HUES64 (cell line): ENCODE results near the gene DCDC2.
"Not testable (repeated sequence)": the region's sequence is repeated elsewhere in the genome, so short reads cannot be mapped to it uniquely, and the experiment has no call there.

Experiments
- H3K27ac ChIP-seq: 2 replicates; pipeline ENCODE4 v1.7.0; 2013; ENCODE audit warnings: low read depth, low read length, inconsistent platforms
- H3K27me3 ChIP-seq: 2 replicates; pipeline ENCODE4 v1.6.1; 2013; ENCODE audit warnings: mild to moderate bottlenecking, low read length; ENCODE audit not compliant: insufficient read depth
- H3K36me3 ChIP-seq: 2 replicates; pipeline ENCODE4 v1.6.1; 2013; ENCODE audit warnings: mild to moderate bottlenecking, low read length; ENCODE audit not compliant: insufficient read depth
- H3K4me1 ChIP-seq: 2 replicates; pipeline ENCODE4 v1.6.1; 2013; ENCODE audit warnings: mild to moderate bottlenecking, low read length, moderate library complexity; ENCODE audit not compliant: insufficient read depth
- H3K4me3 ChIP-seq: 2 replicates; pipeline ENCODE4 v1.5.1; 2013; ENCODE audit warnings: mild to moderate bottlenecking, low read length, moderate library complexity
- H3K9ac ChIP-seq: 2 replicates; pipeline ENCODE4 v1.6.1; 2013; ENCODE audit warnings: mild to moderate bottlenecking, low read depth, low read length
- H3K9me3 ChIP-seq: 2 replicates; pipeline ENCODE4 v1.6.1; 2013; ENCODE audit warnings: low read depth, low read length; ENCODE audit not compliant: insufficient read depth
- WGBS: fragments of 150-250, 120-280 bp; methylation state at CpG from one replicate; pipeline ENCODE4 v1.1.7; 2013; ENCODE audit warnings: missing lambda C conversion rate; 5-methylcytosine and 5-hydroxymethylcytosine counted together

DCDC2 gene

GRCh38 chr6:24394061-24394779, 36.4 kb upstream of the DCDC2 start:
- 94% methylated on average over 2 of the region's 2 CpGs for WGBS
- no peaks in the 10 kb centered on the region for H3K36me3 ChIP-seq
- no peak overlapping the region for H3K27ac ChIP-seq

DNA sequence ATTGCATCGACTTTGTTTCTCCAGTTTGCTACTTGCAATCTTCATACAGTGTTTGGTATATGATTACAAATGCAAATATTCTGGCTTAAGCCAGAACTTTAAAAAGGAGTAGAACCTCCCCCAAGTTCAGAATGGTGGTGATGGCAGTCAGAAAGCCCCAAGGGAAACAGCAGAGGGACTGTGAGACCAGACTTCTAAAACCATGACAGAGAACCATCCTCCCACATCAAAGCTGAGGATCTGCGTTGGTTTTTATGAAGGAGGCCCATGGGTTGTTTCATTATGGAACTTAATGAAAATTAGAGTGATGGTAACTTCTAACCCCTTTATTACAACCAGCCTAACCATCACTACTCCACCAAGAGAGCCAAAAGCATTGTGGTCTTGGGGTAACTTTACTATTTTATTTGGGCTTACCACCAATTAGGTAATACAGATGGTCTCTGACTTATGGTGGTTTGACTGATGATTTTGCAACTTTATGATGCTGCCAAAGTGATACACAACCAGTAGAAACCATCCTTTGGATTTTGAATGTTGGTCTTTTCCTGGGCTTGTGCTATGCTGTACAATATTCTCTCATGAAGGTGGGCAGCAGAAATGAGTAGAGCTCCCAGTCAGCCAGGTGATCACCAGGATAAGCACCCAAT, 34.0 kb upstream of the DCDC2 start:
- Histone ChIP-seq H3K27me3 (no peaks in the 10 kb centered on the region), H3K9ac (no peak overlapping the region), H3K4me1 (no peaks in the 10 kb centered on the region), H3K36me3 (no peaks in the 10 kb centered on the region), H3K9me3 (peaks cover 11% of the 10 kb centered on the region), H3K27ac (no peak overlapping the region), H3K4me3 (no peak overlapping the region)
- no CpG with 5 or more reads among the region's 2 CpGs for WGBS

More at GRCh38 chr6:24394061-24394779, 36.4 kb upstream of the DCDC2 start:
- no peak overlapping the region for H3K4me3 ChIP-seq
- H3K9ac ChIP-seq: no peak overlapping the region
- peaks cover 16% of the 10 kb centered on the region for H3K9me3 ChIP-seq
- H3K4me1 ChIP-seq: peaks cover under 1% of the 10 kb centered on the region
- H3K27me3 ChIP-seq: no peaks in the 10 kb centered on the region

GRCh38 chr6:24391208-24391607, 33.3 kb upstream of the DCDC2 start:
- WGBS: 91% methylated on average over 2 of the region's 2 CpGs
- peaks cover 4% of the 10 kb centered on the region for H3K9me3 ChIP-seq
- H3K27me3 ChIP-seq: no peaks in the 10 kb centered on the region
- H3K9ac ChIP-seq: no peak overlapping the region
- no peak overlapping the region for H3K27ac ChIP-seq
- H3K36me3 ChIP-seq: no peaks in the 10 kb centered on the region
- H3K4me1 ChIP-seq: no peaks in the 10 kb centered on the region
- H3K4me3 ChIP-seq: no peak overlapping the region

GRCh38 chr6:24387818-24388217, 30.0 kb upstream of the DCDC2 start:
- H3K27ac ChIP-seq: no peak overlapping the region
- H3K4me3 ChIP-seq: no peak overlapping the region
- no peaks in the 10 kb centered on the region for H3K4me1 ChIP-seq
- H3K9ac ChIP-seq: no peak overlapping the region
- no peaks in the 10 kb centered on the region for H3K27me3 ChIP-seq
- no peaks in the 10 kb centered on the region for H3K36me3 ChIP-seq
- WGBS: 100% methylated on average over 1 of the region's 1 CpG
- H3K9me3 ChIP-seq: no peaks in the 10 kb centered on the region

DNA sequence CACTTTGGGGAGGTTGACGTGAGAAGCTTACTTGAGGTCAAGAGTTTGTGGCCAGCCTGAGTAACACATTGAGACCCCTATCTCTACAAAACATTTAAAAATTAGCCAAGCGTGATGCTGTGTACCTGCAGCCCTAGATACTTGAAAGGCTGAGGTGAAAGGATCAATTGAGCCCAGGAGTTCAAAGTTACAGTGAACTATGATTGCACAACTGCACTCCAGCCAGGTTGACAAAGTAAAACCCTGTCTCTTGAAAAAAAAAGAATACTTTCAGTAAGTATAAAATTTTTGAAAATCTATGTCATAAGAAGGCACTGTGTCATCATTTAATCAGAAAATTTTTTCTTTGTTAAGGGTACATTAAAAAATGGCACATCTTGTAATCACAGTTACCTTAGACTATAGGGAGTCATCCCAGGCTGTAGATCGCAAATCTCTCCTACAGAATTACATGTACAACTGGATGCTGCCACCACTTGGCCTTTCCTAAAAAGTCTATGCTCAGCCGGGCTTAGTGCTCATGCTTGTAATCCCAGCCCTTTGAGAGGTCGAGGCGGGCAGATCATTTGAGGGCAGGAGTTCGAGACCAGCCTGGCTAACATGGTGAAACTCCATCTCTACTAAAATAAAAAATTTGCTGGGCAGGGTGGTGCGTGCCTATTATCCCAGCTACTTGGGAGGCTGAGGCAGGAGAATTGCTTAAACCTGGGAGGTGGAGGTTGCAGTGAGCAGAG, 27.8 kb upstream of the DCDC2 start:
- WGBS: 97% methylated on average over 8 of the region's 8 CpGs
- Histone ChIP-seq H3K9me3 (no peaks in the 10 kb centered on the region), H3K27ac (no peak overlapping the region)

DNA sequence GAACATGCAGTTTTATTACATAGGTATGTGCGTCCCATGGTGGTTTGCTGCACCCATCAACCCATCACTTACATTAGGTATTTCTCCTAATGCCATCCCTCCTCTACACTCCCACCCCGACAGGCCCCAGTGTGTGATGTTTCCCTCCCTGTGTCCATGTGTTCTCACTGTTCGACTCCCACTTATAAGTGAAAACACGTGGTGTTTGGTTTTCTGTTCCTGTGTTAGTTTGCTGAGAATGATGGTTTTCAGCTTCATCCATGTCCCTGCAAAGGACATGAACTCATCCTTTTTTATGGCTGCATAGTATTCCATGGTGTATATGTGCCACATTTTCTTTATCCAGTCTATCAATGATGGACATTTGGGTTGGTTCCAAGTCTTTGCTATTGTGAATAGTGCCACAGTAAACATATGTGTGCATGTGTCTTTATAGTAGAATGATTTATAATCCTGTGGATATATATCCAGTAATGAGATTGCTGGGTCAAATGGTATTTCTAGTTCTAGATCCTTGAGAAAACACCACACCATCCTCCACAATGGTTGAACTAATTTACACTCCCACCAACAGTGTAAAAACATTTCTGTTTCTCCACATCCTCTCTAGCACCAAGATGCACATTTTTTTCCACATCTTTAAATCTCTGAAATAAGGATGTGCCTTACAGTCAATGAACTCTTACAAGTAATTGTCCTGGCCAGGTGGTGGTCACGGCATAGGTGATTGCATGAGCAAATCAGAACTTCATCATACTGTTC, 26.7 kb upstream of the DCDC2 start:
- H3K27me3 ChIP-seq: not testable (repeated sequence)

More for the DNA sequence above, 27.8 kb upstream of the DCDC2 start:
- Histone ChIP-seq H3K36me3 (no peaks in the 10 kb centered on the region), H3K9ac (no peak overlapping the region), H3K27me3 (no peaks in the 10 kb centered on the region), H3K4me3 (no peak overlapping the region), H3K4me1 (no peaks in the 10 kb centered on the region)

DNA sequence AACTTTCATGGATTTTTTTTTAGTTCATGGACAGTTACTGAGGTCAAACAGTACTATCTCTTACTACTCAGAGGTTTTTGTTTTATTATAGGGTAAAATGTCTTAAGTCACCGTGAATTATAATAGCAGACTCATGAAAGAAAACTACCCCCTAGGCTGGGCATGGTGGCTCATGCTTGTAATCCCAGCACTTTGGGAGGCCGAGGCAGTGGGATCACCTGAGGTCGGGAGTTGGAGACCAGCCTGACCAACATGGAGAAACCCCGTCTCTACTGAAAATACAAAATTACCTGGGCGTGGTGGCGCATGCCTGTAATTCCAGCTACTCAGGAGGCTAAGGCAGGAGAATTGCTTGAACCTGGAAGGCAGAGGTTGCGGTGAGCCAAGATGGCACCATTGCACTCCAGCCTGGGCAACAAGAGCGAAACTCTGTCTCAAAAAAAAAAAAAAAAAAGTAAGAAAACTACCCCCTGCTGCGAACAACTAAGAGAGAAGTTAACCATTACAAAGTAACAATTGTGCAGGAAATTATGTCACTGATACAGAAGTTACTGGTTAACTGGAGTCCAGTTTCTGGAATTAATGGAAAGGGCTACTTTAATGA, 25.1 kb upstream of the DCDC2 start:
- not testable (repeated sequence) for H3K27me3 ChIP-seq, H3K4me1 ChIP-seq, H3K4me3 ChIP-seq, H3K27ac ChIP-seq, H3K9ac ChIP-seq, H3K36me3 ChIP-seq, H3K9me3 ChIP-seq
- 92% methylated on average over 9 of the region's 9 CpGs for WGBS

More for the DNA sequence above, 26.7 kb upstream of the DCDC2 start:
- H3K4me1 ChIP-seq, H3K4me3 ChIP-seq, H3K9ac ChIP-seq, H3K36me3 ChIP-seq, H3K27ac ChIP-seq, H3K9me3 ChIP-seq: not testable (repeated sequence)
- 90% methylated on average over 4 of the region's 5 CpGs for WGBS

DNA sequence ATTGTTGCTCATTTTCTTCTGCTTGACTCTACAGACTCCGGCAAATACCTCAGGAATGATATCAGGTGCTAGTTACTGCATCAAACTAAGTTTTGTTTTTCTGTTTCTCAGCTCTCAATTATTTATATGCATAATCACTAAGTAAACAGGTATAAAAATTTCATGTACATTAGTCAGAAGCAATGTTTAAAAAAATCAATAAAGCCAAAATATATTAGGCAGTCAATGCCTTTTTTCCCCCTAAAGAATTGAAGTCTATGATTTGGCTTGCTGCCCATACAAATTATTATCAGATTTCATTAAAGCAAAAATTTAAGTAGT, 24.3 kb upstream of the DCDC2 start:
- H3K27ac ChIP-seq: no peak overlapping the region
- no peak overlapping the region for H3K9ac ChIP-seq
- no peak overlapping the region for H3K4me3 ChIP-seq
- no peaks in the 10 kb centered on the region for H3K36me3 ChIP-seq
- no peaks in the 10 kb centered on the region for H3K27me3 ChIP-seq
- WGBS: 100% methylated on average over 1 of the region's 1 CpG
- H3K4me1 ChIP-seq: no peaks in the 10 kb centered on the region
- H3K9me3 ChIP-seq: no peaks in the 10 kb centered on the region

GRCh38 chr6:24381476-24382219, 23.8 kb upstream of the DCDC2 start:
- Histone ChIP-seq H3K36me3 (no peaks in the 10 kb centered on the region), H3K9ac (no peak overlapping the region), H3K4me1 (no peaks in the 10 kb centered on the region), H3K27me3 (no peaks in the 10 kb centered on the region), H3K9me3 (no peaks in the 10 kb centered on the region), H3K27ac (no peak overlapping the region), H3K4me3 (no peak overlapping the region)
- whole genome bisulfite sequencing: 94% methylated on average over 4 of the region's 4 CpGs

DNA sequence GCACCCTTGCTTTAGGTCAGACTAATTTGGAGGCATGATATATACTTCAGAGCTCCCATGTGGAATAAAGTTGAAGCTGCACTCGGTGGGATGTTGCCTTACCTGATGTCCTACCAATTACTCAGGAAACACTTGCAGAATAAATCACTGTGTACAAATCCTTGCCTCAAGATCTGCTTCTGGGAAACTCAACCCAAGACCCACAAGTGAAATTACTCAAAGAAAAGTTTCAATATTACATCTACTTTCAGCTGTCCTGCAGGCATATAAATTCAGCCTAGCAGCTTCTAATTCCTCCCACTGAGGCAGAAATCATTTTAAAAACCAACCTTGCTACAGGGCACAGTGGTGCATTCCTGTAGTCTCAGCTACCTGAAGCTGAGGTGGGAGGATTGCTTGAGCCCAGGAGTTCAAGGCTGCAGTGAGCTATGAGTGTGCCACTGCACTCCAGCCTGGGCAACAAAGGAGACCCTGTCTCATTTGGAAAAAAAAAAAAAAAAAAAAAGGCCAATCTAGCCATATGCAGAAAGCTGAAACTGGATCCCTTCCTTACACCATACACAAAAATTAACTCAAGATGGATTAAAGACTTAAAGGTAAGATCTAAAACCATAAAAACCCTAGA, 20.7 kb upstream of the DCDC2 start:
- H3K27me3 ChIP-seq: no peaks in the 10 kb centered on the region
- H3K4me3 ChIP-seq: no peak overlapping the region
- WGBS: 97% methylated on average over 1 of the region's 1 CpG
- H3K9me3 ChIP-seq: no peaks in the 10 kb centered on the region
- 0 out of 2 replicates have a peak, but pooled peaks cover 4% of the 10 kb centered on the region for H3K4me1 ChIP-seq
- H3K36me3 ChIP-seq: no peaks in the 10 kb centered on the region
- H3K27ac ChIP-seq: no peak overlapping the region
- H3K9ac ChIP-seq: no peak overlapping the region
